GM11168 (cell line): ENCODE measurements around the gene KCNC1.

Source experiments
- in situ Hi-C: fragments of 300-500 bp; cut with MboI; formaldehyde crosslinking; loops from one replicate; pipeline ENCODE4 v1.12.0; 2022; ENCODE audit warnings: low sequenced_read_pairs; ENCODE audit not compliant: unreplicated experiment

Gene KCNC1

GRCh38 chr11:17735818-17736578 is 1.4 kb downstream of the KCNC1 start:
- in situ Hi-C loops, result no loop called here

GRCh38 chr11:17736579-17736893 is 2.0 kb downstream of the KCNC1 start:
- in situ Hi-C loops, result no loop called here

GRCh38 chr11:17736930-17737817 is 2.6 kb downstream of the KCNC1 start:
- in situ Hi-C loops, result no loop called here

- in situ Hi-C loops, result no loop called here
Observed at GRCh38 chr11:17738151-17738973, 3.8 kb downstream of the KCNC1 start.

GRCh38 chr11:17739945-17740338 is 5.4 kb downstream of the KCNC1 start:
- in situ Hi-C loops, result no loop called here

- in situ Hi-C loops, result no loop called here
Observed at GRCh38 chr11:17740649-17741235, 6.2 kb downstream of the KCNC1 start.

GRCh38 chr11:17741487-17741886 is 6.9 kb downstream of the KCNC1 start:
- in situ Hi-C loops, result no loop called here

- in situ Hi-C loops, result no loop called here
Observed at GRCh38 chr11:17742019-17742418, 7.4 kb downstream of the KCNC1 start.

- in situ Hi-C loops, result no loop called here
Observed at GRCh38 chr11:17743026-17743807, 8.6 kb downstream of the KCNC1 start.

GRCh38 chr11:17743808-17744119 is 9.2 kb downstream of the KCNC1 start:
- in situ Hi-C loops, result no loop called here

GRCh38 chr11:17744151-17744940 is 9.8 kb downstream of the KCNC1 start:
- in situ Hi-C loops, result no loop called here

- in situ Hi-C loops, result no loop called here
Observed at GRCh38 chr11:17745023-17745772, 10.6 kb downstream of the KCNC1 start.

- in situ Hi-C loops, result no loop called here
Observed at GRCh38 chr11:17746096-17746495, 11.5 kb downstream of the KCNC1 start.

GRCh38 chr11:17747131-17747955 is 12.8 kb downstream of the KCNC1 start:
- in situ Hi-C loops, result no loop called here

GRCh38 chr11:17748044-17748443 is 13.5 kb downstream of the KCNC1 start:
- in situ Hi-C loops, result no loop called here

GRCh38 chr11:17748761-17749721 is 14.5 kb downstream of the KCNC1 start:
- in situ Hi-C loops, result no loop called here
